HG03095 (cell line): Measurements from ENCODE around the gene MEAK7.

Source experiments
- ATAC-seq: cut with Tn5 transposase; IDR thresholded peaks from one replicate; pipeline ENCODE4 v1.9.1; 2021; ENCODE audit warnings: moderate library complexity; ENCODE audit not compliant: unreplicated experiment

Gene MEAK7, protein sequence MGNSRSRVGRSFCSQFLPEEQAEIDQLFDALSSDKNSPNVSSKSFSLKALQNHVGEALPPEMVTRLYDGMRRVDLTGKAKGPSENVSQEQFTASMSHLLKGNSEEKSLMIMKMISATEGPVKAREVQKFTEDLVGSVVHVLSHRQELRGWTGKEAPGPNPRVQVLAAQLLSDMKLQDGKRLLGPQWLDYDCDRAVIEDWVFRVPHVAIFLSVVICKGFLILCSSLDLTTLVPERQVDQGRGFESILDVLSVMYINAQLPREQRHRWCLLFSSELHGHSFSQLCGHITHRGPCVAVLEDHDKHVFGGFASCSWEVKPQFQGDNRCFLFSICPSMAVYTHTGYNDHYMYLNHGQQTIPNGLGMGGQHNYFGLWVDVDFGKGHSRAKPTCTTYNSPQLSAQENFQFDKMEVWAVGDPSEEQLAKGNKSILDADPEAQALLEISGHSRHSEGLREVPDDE

GRCh38 chr16:84504420-84505248 lies at the start of gene MEAK7:
MEAK7 (minus strand) TSS chr16:84504659; CDS start chr16:84498086, 6,573 bp downstream.
- peak; percentile 94 for ATAC-seq

DNA sequence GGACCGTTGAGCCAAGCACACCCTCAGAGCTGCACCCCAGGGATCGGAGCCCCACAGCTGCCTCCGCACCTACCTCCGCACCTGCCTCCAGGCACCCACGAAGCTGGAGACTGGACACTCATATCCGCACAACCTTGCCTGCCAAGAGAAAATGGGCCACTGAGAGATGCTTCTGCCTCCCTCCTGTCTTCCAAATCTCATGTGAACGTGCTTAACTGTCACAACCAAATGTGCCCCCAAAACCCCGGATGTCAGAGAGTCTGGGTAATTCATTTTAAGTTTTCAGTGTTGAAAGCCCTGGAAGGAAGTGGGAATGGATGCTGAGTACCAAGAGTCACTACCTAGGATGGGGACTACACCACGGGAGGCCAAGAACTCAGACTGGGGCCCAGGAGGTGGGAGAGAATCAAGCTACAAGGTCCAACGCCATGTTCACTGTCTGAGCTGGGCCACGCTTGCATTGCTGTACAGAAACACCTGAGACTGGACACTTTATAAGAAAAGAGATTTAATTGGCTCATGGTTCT lies 49.5 kb upstream of the MEAK7 start:
- ATAC-seq, result no peak

DNA sequence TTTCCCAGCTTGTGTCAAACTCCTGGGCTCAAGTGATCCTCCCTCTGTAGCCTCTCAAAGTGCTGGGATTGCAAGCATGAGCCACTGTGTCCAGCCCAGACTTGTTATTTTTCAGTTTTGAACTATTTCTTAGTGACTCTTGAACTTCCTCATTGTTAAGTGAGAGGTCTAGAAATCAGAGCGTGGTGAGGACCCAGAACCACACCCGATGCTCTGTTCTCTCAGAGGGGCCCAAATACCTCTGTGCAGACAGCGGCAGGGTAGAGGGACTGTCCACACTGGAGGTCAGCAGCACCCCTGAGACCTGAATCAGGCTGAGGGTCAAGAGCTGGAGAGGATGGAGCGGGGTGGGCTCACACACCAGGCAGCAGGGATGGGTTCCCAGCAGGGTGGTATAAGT lies 47.7 kb upstream of the MEAK7 start:
- no peak for ATAC-seq

DNA sequence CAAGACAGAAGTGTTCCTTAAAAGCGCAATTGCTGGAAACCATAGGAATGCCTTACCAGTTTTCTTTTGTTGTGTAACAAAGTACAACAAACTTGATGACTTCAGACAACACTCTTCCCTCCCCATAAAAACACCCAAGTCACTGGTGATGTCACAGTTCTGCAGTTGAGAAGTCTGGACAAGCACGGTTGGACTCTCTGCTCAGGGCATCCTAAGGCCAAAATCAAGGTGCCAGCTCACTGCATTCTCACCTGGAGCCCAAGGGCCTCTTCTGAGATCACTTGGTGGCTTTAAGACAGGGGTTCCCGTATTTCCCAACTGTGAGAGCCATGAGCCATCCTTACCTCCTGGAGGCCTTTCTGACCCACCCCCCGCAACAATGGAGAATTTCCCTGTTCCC lies 45.6 kb upstream of the MEAK7 start:
- no peak for ATAC-seq

- no peak for ATAC-seq
Observed at GRCh38 chr16:84548971-84549844, 44.7 kb upstream of the MEAK7 start.

- ATAC-seq, result no peak
Observed at GRCh38 chr16:84548508-84548907, 44.0 kb upstream of the MEAK7 start.

- no peak for ATAC-seq
Observed at GRCh38 chr16:84547546-84548061, 43.1 kb upstream of the MEAK7 start.

- no peak for ATAC-seq
Observed at GRCh38 chr16:84546669-84547545, 42.4 kb upstream of the MEAK7 start.

DNA sequence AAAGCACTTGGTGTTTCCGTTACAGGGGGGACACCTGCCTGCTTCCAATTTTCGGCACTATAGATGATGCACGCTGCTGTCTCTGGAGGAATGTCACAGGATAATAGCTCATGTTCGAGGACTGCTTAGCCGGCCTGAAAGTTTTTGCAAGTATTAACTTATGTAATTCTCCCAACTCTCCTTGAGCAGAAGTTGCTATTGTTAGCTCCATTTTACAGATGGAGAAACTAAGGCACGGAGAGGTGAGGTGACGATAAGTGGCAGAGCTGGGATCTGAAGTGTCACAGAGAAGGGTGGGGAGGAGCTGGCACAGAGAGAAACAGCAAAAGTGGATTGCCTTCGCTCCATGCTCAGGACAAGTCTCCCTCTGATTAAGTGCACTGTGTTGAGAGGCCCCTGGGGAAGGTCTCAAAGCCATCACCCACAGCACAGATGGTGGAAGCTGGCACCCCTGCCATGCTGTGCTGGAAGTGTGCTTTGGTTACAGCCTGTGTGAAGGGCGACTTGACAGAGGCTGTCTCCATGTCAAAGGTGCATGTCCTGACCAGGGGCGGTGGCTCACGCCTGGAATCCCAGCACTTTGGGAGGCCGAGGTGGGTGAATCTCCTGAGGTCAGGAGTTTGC lies 40.8 kb upstream of the MEAK7 start:
- no peak for ATAC-seq

GRCh38 chr16:84544031-84544773 lies 39.7 kb upstream of the MEAK7 start:
- ATAC-seq, result no peak

DNA sequence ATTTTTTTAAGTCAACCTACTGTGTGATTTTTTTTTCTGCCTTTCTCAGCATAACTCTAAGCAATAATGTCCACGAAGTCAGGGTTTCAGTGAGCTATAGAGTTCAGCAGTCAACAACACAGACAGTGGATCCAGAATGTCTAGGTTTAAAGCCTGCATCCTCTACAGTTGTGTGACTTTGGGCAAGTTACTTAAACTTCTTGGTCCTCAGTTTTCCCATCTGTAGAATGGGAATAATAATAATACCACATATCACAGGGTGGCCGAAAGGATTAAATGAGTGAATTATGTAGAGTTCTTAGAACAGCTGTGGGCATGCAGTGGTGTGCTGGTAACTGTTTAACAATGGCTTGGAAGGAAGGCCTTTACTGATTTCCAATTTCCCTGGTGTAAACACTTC lies 38.8 kb upstream of the MEAK7 start:
- ATAC-seq, result no peak

DNA sequence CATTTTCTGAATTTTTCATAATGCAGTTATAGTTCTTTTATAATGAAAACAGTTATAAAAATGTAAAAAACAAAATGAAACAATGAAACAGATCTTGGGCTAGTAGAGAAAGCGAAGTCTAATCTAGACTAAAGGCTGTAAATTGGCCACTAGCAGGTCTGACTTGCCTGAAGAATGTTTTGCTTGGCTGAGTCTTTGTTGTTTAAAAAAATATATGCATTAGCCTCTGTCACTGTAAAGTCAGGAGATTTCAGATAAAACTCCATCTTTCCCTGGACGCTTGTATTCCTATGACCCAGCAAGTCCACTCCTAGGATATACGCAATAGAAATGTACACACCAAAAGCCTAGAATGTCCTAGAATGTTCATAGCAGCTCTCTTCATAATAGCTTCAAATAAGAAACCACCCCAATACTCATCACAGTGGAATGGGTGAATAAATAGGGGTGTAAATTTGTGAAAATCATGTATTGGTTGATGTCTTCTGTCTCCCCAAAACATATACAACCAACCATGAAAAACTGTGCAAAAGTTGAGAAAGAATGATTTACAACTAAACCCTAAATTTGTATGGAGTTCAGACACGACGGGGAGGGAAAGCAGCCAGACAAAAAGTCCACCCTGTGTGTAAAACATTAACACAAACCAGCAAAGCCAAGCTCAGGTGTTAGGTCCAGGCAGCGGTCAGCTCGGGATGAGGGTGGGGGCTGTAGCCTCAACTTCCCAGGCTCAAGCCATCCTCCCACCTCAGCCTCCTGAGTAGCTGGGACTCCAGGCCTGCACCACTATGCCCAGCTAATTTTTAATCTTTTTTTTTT lies 37.7 kb upstream of the MEAK7 start:
- no peak for ATAC-seq

DNA sequence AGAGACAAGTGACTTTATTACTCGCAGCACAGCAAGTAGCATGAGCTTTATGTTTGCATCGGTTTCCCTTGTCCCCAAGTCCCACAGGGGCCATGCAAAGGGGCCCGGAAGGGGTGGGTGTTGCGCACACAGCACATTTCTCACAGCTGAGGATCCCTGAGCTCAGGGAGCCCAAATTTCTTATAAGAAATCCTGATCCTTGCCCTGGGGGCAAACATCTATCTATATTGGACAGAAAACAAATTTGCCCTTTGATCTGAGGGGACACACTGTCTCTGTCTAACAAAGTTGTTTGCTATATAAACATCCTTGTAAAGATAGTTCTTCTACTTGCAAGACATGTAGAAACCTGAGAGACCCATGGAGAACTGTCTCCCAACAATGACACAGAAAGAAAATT lies 35.7 kb upstream of the MEAK7 start:
- ATAC-seq, result no peak

DNA sequence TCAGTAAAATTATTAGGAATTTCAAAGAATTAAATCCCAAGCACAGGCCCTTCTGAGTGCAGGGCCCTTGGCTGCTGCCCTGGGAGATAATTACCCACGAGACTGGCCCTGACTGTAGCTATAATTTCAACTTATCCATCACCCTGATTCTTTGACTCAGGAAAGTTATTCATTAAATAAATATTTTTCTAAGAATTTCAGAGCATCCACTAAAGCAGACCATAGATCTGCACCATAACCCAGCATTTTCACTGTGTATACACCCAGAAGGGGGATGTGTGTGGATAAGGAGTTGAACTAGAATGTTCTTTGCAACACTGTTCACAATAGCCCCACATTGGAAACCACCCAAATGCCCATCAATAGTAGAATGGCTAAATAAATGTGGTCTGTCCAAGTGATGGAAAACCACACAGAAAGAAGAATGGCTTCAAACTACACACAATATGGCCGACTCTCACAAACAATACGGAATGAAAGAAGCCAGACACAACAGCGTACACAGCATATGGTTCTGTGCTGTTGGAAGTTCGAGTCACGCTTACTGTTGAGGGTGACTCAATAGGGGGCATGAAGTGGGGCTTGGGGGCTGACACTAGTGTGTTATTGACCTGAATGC lies 33.9 kb upstream of the MEAK7 start:
- ATAC-seq, result no peak

DNA sequence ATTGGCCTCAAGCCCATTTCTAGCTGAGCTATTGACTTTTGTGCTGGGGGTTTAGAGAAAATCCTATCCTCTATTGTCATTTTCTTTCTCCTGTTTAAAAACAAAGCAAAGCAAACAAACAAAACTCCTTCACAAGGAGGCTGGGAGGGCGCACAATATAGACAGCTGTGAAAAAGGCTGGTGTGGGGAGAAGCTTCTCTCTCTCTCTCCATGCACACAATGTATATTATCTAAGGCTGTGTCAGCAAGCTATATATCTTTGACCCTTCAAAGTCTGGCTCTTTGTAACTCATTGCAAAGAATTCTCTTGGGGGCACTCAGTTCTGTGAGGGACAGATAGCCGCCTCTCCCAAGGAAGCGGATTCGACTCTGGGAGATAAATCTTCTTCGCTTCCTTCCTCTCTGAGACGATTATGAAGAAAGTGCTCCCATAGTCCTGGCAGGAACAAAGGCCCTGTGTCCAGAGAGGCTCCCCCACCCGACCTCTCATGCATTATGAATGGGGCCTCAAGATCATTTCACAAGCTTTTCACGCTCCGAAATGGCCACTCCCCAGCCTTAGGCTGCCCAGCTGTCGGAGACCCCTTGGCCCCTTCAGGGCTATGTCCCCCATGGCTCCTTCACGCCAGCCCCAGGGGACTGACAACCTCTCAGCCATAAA lies 33.2 kb upstream of the MEAK7 start:
- no peak for ATAC-seq

- ATAC-seq, result no peak
Observed at GRCh38 chr16:84535851-84536250, 31.4 kb upstream of the MEAK7 start.

GRCh38 chr16:84535408-84535807 lies 30.9 kb upstream of the MEAK7 start:
- no peak for ATAC-seq
